GM19372 (cell line): ENCODE measurements around the gene PCBP3.

Experiments
- ATAC-seq: cut with Tn5 transposase; IDR thresholded peaks from one replicate; pipeline ENCODE4 v1.9.1; 2021; ENCODE audit warnings: mild to moderate bottlenecking, low read depth, moderate library complexity; ENCODE audit not compliant: unreplicated experiment

Gene PCBP3

DNA sequence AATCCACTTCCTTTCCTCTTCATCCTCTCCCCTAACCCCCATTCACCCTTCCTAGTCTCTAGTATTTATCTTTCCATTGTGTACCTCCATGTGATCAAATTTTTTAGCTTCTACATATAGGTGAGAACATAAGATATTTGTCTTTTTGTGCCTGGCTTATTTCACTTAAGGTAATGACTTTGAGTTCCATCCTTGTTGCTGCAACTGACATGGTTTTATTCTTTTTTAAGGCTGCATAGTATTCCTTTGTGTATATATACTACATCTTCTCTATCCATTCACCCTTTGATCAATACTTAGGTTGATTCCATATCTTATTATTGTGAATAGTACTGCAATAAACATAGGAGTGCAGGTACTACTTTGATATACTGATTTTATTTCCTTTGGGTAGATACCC lies 128.7 kb downstream of the PCBP3 start:
- ATAC-seq: no peak

DNA sequence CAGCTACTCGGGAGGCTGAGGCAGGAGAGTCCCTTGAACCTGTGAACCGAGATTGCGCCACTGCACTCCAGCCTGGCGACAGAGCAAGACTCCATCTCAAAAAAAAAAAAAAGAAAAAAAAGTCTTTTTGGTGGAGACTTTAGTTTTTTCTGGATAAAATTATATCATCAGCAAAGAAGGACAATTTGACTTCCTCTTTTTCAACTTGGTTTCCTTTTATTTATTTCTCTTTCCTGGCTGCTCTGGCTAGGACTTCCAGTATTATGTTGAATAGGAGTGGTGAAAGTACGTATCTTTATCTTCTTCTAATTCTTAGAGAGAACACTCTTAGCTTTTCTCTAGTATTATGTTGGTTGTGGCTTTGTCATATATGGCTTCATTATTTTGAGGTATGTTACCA lies 130.8 kb downstream of the PCBP3 start:
- ATAC-seq: no peak

DNA sequence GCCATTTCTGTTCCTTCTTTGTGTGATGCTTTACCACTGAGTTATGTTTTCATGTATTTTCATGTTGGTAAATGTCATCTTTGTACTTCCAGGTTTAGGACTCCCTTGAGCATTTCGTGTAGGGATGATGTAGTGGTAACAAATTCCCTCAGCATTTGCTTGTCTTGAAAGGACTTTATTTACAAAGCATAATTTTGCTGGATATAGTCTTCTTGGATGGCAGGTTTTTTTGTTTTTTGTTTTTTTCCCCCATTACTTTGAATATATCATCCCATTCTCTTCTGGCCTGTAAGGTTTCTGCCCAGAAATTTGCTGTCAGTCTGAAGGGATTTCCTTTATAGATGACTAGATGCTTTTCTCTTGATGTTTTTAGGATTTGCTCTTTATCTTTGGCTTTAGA lies 133.4 kb downstream of the PCBP3 start:
- no peak for ATAC-seq

DNA sequence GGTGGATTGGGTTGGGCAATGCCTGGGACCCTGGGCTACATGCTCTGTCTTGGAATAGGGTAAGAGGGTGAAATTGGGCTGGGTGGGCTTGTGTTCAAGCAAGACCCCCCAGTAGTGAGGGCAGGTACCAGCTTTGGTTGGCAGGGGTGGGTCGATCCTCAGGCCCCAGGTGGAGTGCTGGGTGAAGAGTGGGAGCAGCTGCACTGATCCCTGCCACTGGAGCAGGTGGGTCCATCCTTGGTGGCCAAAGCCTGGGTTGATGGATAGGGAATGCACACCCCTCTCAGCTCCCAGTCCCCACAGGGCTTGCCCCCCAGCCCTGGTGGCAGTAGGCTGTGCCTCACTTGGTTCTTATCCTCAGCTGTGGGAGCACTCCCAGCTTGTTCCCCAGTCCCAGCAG lies 135.2 kb downstream of the PCBP3 start:
- no peak for ATAC-seq

DNA sequence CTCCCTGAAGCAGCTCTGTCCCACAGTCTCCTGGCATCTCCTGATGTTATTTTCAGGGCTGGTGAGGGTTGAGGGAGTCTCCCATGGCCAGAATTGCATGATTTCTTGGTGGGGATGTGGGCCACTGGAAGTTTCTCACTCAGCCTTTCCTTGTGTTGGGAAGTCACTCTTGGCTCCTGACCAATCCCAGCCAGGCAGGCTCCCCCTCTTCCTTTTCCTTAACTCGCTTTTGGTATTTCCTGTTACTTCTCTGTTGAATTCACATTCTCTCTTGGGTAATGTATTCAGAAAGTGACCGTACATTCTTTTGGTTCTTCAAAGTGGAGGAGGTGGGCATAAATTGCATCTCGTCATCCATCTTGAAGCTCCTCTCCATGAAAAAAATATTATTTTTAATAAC lies 135.7 kb downstream of the PCBP3 start:
- ATAC-seq: no peak

DNA sequence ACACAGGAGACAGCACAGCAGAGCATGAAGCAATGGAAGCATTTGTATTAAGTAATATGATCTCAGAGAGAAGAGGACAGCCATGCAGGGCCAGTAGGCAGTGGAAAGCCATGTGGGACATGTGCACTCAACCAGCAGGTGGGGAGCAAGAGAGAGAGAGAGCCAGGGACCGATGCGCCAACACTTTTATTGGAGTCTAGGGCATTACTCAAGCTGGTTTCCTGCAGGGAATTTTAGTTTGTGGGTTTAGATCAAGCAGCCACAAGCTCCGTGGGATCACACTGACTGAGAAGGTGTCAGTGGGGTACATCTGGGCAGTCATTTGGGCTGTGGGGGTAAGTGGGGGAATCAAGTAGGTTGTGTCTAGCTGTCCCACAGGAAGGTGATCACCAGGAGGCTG lies 137.1 kb downstream of the PCBP3 start:
- ATAC-seq: no peak

DNA sequence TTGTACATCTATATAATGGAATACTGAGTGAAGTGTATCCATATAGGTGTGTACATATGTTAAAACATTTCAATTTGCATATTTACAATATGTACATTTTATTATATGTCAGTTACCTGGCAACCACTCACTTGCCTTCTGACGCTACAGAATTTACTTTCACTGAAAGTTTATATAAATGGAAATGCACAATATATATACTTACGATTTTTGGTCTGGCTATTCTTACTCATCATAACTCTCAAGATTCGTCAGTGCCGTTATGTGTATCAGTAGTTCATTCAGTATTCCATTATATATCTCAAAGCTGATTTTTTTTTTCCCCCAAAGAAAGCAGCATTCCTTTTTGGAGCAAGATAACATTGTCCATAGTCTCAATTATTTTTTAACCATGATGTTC lies 138.2 kb downstream of the PCBP3 start:
- no peak for ATAC-seq

DNA sequence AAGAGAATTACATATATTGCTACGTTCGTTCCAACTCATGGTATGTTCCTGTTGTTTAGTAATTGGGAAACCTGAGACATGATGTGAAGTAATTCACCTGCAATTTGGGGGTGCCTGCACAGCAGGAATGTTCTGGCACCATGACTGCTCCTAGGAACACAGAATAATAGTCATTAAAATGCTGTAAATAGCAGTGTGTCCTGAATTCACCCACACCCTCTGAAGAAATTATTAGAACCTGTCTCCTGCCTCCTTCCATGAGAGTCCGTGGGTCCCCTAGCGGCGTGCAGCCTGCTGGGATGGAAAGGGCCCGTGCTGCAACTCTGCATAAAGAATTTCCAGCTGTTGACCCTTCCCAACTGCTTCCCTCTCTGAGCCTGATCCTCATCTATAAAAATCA lies 143.1 kb downstream of the PCBP3 start:
- ATAC-seq: no peak

DNA sequence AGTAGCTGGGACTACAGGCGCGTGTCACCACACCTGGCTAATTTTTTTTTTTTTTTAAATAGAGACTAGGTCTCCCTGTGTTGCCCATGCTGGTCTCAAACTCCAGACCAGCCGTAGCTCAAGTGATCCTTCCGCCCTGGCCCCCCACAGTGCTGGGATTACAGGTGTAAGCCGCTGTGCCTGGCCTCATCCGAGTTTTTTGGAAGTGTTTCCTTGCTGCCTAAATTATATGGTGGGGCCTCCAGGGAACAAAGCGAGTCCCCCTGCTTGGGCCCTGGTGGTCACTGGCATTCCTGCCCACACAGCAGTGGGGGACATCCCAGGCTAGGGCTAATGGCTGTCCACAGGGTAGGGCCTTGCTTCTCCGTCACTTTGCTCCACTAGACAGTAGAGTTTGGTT lies 143.8 kb downstream of the PCBP3 start:
- no peak for ATAC-seq

DNA sequence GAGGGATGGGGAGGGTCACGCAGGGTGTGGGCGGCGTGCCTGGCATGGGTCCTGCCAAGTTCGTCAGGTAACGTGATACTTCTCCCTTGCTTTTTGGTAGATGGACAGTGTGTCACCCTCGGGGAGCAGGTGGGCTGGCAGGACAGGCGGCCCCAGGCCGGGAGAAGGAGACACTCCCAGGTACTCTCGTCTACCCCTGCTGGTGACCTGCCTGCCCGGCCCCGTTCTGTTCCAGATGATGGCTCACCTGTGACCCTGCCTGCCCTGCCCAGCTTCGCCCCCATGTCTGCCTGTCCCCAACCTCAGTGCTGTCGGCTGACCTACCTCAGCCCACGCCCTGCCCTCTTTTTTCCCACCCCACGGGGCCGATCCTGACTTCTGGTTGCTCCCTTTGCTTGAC lies 144.7 kb downstream of the PCBP3 start:
- no peak for ATAC-seq

DNA sequence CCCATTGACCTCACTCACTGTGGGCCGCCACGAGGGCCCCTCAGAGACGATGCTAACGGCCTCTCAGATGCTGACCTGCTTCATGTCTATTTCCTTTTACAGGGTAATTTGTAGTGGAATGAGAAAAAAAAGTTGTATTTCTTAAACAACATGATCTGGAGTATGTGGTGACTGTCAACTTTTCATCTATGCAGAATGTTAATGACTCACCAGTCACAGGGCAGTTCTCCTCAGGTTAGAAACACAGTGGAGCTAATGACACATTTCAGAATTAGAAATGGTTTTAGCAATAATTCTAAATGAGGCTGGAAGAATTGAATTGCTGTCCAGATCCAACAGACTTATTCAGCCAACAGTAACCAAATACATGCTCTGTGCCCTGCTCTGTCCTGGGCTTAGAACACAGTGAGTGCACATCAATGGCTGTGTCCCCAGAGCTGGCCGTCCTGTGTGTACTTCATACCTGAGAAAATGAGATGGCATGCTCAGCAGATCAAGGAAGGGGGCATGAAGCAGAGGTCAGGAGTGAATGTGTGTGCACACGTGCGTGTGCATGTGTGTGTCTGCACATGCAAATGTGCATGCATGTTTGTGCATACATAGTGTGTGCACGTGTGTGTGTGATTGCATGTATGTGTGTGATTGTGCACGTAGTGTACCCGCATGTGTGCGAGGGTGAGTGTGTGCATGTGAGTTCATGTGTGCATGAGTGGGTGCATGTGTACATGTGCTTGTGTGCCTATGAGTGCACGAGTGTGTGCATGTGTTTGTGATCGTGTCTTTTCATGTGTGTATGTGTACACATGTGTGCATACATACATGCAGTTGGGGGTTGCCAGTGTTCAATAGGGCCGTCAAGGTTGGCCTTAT lies 145.3 kb downstream of the PCBP3 start:
- no peak for ATAC-seq

DNA sequence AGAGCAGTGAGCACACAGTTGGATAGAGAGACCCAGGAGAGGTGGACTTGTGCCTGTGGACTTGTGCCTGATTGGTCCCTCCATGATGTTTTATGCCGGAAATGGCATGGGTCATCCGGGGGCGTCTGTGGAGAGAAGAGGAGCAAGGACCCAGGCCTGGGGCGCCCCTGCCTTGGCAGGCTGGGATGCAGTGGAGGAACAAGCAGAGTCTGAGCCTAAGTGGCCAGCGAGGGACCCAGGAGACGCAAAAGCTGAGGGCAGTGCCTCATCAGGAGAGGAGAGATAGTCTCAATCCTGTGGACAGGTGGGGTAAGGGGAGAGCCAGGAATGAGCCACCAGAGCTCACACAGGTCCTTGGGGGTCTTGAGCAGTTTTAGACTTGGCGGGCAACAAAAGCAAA lies 146.9 kb downstream of the PCBP3 start:
- no peak for ATAC-seq

DNA sequence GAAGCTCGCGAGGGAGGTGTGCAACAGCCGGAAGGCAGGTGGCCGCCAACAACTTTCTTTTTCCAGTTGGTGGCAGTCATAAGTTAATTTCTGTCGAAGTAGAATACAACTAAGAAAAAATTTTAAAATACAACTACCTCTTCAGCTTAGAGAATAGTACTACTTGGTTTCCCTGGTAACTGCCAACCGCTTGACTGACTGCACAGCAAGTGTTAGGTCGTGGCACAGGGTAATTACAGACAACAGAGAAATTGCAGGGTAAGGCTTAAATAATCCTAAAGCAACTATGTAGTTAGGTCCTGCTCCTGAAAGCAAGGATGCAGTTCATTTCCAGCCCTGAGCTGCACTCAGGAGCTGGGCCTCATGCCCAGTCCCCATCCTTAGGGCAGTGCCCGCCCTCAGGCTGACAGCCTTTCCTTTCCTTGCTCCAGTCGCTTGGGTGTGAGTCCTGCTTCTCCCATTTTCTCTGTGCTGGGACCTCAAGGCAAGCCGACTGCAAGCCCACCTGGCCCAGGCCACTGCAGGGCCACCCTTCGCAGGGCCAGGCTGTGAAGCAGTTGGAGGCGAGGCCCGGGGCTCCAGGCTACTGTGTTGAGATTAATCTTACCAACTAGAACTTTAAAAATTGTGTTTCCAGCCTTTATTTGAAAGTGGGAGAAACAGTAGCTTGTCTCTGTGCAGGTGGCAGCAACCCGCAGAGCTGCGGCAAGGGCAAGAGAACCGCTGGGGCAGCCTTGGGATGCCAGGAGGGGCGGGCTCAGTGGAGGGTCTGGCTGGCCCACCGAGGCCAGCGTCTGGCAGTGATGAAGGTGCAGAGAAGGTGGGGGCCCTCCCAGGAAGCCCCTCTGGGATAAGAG lies 148.3 kb downstream of the PCBP3 start:
- no peak for ATAC-seq

DNA sequence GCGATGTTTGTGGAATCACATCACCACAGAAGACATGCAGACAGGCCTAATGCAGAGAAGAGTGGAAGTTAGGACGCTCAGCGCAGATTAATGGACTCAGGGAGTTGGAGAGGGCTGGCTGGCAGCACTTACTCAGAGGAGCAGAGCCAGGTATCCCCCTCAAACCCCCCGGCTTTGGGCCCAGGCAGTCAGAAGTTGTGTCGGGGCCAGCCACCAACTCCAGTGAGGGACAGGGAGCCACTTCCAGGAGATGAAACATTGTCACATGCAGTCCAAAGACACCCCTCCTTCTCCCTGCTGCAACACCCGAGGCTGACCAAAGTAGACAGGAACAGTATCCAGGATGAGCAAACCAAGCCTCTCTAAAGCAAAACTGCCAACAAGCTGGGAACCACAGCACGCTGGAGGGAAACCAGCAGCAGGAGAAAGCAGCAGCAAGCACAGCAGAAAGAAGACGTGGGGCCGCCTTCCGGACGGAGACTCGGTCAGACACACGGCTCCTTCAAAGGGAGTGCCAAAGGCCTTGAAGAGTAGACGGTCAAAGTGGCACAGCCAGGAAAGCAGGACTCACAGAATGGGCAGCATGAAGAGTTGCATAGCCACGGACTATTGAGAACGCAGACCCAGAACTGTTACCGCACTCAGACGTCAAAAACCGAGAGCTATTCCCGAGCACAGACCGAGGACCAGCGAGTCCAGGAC lies 149.3 kb downstream of the PCBP3 start:
- ATAC-seq: no peak

DNA sequence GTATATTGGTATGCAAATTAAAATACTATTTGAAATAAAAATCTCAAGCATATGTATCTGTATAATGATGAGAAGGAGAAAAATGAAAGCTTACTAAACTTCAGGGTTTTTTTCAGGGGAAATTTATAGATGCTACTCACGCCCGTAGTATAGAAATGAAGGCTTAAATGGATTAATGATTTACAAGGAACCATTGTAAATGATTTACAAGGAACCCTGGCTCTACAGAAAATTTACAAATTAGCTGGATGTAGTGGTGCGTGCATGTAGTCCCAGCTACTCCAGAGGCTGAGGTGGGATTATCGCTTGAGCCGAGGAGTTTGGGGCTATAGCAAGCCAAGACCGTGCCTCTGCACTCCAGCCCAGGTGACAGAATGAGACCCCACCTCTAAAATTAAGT lies 150.5 kb downstream of the PCBP3 start:
- ATAC-seq: no peak

DNA sequence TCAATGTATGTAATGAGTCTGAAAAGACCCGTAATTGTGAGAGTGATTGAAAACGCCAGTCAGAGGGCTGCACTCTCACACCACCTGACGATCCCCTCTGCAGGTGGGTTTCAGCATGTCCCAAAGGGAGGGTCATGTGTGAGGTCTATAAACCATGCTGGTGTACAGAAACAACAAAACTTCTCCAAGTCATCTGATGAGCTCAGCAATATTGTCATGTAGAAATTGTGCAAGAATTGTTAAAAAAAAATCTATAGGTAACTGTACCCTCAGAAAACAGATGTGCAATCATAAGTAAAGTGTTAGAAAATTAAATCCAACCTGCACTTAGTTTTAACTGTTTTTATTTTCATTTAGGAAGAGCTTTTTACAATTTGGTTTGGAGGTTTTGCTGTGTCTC lies 152.5 kb downstream of the PCBP3 start:
- ATAC-seq: no peak

DNA sequence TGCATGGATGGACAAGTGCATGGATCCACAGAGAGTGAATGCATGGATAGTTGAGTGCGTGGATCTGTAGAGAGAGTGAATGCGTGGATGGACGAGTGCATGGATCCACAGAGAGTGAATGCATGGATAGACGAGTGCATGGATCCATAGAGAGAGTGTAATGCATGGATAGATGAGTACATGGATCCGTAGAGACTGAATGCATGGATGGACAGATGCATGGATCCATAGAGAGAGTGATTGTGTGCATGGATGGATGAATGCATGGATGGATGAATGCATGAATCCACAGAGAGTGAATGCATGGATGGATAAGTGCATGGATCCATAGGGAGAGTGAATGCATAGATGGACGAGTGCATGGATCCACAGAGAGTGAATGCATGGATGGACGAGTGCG lies 153.8 kb downstream of the PCBP3 start:
- ATAC-seq: no peak

DNA sequence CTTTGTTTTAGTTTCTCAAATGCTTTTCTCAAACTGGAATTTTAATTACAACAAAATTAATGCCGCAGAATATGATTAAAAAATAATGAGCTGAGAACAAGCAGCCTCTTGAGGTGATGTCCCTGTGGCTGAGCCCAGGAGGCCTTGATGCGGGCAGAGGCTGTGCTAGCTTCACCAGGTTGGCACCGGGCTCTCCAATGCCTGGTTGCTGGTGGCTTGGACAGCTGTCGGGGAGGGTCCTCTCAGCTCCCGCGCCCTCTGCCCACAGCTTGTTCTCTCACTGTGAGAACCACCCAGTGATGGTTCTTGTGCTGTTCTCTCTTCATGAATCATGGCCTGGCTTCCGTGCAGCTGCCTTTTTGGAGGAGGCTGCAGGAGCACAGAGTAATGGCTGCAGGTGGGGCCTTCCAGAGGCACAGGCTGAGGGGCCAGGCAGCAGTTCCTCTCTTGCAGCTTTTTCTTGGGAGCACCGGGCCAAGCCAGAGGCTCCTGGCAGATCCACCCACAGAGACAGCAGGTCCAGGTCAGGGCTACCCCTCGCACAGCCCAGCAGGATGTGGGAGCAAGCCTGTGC lies 156.3 kb downstream of the PCBP3 start:
- no peak for ATAC-seq

DNA sequence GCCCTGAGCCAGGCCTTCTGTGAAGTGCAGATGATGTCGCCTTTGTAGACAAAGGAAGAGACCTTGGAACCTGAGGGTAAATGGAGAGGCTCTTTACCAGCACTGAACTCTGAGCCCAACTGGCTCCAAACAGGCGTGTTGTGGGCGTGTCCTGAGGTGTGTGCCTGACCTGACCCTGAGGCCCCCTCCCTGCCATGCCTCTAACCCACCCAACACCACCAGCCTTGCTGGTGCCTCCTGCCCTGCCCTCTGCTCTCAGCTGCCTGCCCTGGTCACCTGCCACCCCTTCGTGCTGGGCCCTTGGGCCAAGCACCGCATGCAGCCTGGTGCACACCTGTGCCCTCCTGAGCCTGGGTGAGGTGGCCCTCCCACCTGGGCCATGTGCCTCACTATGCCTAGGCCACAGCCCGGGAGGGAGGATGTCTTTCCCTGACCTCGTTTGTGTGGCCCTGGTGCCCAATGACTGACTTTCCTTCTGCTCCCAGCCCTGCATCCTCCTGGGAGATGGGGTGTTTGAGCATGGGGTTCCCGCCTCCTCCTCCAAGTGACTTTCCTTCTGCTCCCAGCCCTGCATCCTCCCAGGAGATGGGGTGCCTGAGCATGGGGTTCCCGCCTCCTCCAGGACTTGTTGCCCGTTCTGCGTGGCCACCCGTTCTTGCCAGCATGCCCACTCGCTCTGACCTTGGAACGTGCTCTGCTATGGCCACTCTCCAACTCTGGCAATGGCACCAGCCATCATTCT lies 157.0 kb downstream of the PCBP3 start:
- ATAC-seq: no peak
